Skin epidermis (tissue), 12 donors: ENCODE results near the gene KIF5A.
A peak's percentile ranks its signal among the peaks of the same experiment; 100 is the strongest.

Experiments
- H3K27ac ChIP-seq, 21 experiments: fragments of 200-600 bp; sonication (generic) in 11 of 21; one replicate each; pipeline ENCODE4 v1.5.0; 2020; ENCODE audit warnings: mild to moderate bottlenecking in 3 of 21, inconsistent platforms in 2 of 21, moderate library complexity in 2 of 21
- H3K4me3 ChIP-seq, 7 experiments: fragments of 200-600 bp; sonication (generic) in 2 of 7; one replicate each; pipeline ENCODE4 v1.5.0; 2020; ENCODE audit warnings: inconsistent platforms in 2 of 7, mild to moderate bottlenecking in 2 of 7, moderate library complexity in 1 of 7

The KIF5A gene

DNA sequence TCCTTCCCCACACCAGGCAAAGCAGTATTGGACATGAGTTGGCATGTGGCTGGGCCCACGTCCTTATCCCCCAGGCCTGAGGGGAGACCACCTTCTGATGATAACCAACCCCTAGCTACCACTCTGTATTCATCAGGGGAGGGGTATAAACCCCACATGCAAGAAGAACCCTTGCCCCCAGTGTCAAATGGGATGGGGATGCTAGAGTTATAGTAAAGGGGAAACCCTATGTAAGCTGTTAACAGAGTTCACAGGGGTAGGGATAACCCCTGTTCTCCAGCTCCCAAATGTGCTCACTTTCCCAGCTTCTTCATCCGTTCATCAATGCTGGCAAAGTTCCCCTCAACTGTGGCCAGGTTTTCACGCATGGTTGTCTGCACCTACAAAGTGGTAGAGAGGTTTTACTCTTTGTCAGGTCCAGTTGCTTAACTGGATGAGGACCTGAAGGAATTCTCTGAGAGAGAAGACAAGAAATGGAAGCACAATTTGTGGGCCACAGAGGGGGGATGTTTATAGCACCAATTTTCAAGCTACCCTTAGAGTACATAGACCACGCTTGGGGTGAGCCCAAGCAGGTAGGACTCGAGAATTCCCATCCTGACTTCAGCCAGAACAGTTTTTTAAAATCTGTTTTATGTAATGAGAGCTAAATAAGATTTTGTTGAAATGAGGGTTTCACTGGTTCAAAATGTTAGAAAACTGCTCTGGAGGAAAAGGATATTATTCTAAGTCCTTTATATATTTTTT lies 19.3 kb upstream of the KIF5A start:
- no peak overlapping the region for H3K27ac ChIP-seq

GRCh38 chr12:57531836-57532235 lies 18.0 kb upstream of the KIF5A start:
- no peak overlapping the region for H3K4me3 ChIP-seq
- H3K27ac ChIP-seq: no peak overlapping the region

More for the DNA sequence above, 19.3 kb upstream of the KIF5A start:
- H3K4me3 ChIP-seq: no peak overlapping the region

DNA sequence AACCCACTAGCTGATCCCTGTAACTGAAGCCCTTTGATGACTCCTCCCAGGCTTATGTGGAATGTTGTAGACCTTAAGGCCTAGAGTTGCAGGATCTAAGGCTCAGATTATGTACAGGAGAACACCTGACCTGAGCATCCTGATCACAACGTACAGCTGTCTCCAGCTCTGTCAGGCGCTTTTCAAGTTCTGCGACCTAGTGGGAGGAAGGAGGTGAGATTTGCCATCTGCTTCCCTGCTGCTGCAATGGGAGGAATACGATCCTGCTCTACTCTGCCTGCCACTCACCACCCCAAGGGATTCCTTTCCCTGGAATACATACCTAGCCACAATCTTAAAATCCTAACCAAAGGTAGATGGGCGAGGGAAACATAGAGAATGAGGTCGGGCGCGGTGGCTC lies 16.7 kb upstream of the KIF5A start:
- H3K4me3 ChIP-seq: no peak overlapping the region
- H3K27ac ChIP-seq: no peak overlapping the region

GRCh38 chr12:57534250-57534649 lies 15.6 kb upstream of the KIF5A start:
- H3K27ac ChIP-seq: no peak overlapping the region
- H3K4me3 ChIP-seq: no peak overlapping the region

DNA sequence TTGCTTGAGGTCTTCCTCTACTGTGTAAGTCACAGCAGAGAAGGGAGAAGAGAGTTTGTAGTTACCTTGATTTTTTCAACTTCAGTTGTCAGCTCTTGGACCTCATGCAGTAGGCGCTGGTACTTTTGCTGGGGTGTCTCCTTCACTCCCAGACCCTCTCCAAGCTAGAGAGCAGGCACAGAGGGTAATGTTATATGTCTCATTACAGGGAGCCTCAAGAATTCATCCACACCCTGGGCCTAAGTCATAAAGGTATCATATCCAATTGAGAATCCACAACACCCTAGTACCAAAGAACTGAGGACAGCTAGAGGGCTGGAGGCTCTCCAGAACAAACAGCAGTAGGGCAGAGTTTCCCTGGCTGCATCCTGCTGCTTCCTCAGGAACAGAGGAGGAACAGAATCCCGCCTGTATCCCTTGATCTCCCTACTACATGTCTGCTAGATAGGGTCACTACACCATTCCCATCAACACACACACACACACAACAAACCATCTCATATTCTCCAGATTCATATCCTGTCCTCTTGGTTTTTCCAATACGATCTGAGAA lies 14.8 kb upstream of the KIF5A start:
- Histone ChIP-seq H3K27ac (no peak overlapping the region), H3K4me3 (no peak overlapping the region)

DNA sequence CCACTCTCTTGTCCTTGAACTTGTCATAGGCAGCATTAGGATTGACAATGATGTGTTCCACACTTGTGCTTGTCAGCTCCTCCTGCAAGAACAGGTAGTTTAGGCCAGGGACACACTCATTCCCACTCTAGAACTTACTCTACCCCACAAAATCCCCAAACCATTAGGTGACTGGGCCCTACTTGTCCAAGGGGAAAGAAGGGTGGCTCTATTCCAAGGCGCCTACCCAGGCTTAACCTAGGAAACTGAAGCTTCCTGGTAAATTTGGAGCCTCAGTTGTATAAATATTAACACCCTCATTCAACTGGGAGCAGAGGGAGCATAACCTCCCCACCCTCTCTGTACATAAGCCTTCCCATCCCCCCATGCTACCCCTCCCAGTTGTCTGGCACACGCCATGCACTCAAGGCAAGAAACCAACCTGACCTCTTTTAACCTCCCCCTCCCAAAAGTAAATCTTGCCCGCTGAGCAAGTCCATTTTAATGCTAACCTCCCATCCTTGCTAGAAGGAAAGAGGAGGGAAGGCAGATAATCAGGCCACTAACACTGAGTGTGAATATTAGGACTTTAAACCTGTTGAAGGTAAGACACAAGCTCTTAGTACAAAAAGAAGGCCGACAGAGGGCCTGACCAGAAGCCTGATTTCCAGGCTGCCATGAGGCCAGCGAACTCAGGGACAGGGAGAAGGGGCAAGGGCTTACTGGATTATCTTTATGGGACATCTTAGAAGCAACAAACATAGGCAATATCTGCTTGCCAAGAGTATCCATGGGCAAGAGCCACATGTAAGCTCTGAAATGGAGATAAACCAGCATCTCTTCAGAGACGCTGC lies 13.9 kb upstream of the KIF5A start:
- no peak overlapping the region for H3K27ac ChIP-seq
- H3K4me3 ChIP-seq: no peak overlapping the region

- Histone ChIP-seq H3K27ac (no peak overlapping the region), H3K4me3 (no peak overlapping the region)
These were observed 13.3 kb upstream of the KIF5A start for GRCh38 chr12:57536597-57536942.

DNA sequence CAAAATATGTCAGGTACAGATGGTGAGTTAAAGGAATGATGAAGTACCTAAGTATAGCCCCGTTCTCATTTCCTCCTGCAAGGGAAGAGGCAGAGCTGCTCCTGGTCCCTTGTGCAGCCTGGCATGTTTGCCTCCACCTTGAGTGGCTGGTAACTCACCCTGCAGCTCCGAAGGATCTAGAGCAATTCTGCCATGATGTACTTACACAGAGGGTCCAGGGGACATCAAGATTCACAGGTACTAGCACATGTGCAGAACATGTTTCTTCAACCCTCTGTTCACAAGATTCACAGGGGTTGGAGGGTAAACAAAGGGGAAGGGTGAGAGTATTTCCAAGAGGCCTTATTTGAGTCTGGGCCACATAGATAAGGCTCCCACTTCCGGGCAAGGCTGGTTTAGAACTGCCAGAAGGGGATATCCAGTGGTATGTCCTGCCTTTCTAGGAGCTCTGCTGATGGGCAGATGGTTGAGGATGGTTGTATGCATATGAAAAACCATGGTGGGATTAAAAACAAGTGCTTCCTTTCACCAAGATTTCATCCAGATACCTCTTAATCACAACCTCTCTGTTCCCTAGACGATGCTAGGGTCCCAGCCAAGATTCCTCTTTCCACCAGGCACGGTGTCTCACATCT lies 10.6 kb upstream of the KIF5A start:
- Histone ChIP-seq H3K4me3 (no peak overlapping the region), H3K27ac (no peak overlapping the region)

DNA sequence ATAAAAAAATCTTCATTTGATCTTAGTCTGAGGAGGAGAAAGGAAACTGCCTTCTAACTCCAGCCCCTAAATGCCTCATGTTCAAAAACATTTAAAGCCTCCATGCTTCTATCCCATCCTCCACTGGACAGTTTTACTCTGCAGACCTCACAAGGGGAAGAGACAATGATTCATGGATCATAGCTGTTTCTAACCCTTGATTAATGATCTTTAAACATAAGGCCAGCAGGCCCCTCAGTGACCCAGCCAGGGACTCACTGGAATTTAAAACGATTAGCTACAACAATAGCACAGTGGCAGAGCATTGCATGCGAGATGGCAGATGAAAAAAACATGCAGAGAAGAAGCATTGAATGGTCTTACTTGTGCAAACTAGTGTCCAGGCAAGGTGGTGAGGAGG lies 8.8 kb upstream of the KIF5A start:
- H3K4me3 ChIP-seq: no peak overlapping the region
- H3K27ac ChIP-seq: no peak overlapping the region

DNA sequence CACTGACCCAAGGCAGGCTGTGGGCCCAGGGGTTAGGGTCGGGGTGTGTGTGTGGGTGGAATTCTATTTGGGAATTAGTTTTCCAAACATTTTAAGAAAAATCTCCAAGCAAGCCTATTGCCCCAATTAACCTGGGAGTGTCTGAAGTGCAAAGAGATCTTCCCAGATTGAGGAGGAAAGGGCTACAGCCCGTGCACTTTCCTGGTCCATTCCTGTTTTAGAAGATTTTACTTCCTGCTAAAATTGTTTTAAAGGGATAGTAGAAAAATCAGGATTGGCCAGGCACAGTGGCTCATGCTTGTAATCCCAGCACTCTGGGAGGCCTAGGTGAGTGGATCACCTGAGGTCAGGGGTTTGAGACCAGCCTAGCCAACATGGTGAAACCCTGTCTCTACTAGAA lies 8.1 kb upstream of the KIF5A start:
- no peak overlapping the region for H3K27ac ChIP-seq
- no peak overlapping the region for H3K4me3 ChIP-seq

DNA sequence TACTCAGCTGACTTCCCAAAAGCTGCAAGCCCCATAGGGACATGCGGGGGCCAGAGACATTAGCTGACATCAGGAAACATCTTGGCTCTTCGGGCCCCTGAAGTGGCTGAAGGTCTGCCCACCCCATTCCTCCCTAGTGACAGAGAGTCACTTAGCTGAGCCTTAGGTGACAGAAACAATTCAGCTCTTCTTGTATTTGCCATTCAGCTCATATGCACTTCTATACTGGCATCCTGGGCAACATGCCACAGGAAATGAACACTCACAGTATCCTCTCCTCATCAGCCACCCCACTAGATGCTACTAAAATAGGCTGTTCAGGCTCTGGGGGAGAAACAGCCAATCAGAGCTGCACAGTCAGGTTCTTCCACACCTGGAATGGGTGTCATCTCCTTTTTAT lies 6.3 kb upstream of the KIF5A start:
- Histone ChIP-seq H3K27ac (no peak overlapping the region), H3K4me3 (no peak overlapping the region)

- Histone ChIP-seq H3K27ac (peak overlapping the region in 18 of 21 experiments; percentile 80 to 98 (median 94)), H3K4me3 (peak overlapping the region; percentile 73 to 99 (median 92))
These were observed 3.9 kb upstream of the KIF5A start for GRCh38 chr12:57545809-57546437.

GRCh38 chr12:57546438-57547287 lies 3.2 kb upstream of the KIF5A start, which contains the start of gene DCTN2:
TSS of gene DCTN2 (minus strand) at chr12:57547192. CDS start at chr12:57547063, 129 bp downstream.
- H3K4me3 ChIP-seq: peak within 1 kb of the TSS; percentile 73 to 99 (median 92)
- H3K27ac ChIP-seq: peak within 1 kb of the TSS; percentile 80 to 98 (median 93)

DNA sequence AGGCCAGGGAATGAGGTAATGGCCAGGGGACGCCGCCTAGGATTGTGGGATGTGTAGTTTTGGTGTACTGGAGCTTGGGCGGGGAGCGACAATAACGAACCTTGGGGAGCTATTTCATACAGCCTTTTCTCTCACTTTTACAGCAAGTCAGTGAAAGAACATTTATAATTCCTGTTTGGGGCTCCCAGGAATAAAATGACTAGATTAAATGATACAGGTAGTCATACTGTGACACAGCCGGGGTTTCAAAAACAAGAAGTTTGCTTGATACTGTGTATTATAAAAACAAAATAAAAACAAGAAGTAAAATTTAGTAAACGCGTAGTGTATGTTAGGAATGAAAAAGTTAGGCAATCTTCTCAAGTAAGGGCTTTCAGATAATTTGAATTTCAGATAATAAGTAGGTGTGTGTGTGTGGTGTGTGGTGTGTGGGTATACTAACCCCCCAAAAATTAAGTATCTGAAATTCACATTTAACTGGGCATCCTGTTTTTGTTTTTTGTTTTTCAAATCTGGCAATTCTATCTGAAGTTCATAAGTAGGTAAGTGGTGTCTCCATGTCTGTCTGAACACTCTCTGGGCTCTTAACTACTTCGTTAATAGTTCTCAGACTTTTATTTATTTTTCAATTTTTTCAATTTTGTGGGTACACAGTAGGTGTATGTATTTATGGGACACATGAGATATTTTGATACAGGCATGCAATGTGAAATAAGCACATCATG lies 2.4 kb upstream of the KIF5A start:
- peak overlapping the region in 12 of 21 experiments; percentile 80 to 97 (median 93) for H3K27ac ChIP-seq

GRCh38 chr12:57548013-57548315 lies 1.9 kb upstream of the KIF5A start:
- Histone ChIP-seq H3K27ac (no peak overlapping the region), H3K4me3 (no peak overlapping the region)

More for the DNA sequence above, 2.4 kb upstream of the KIF5A start:
- peak overlapping the region; percentile 73 to 99 (median 92) for H3K4me3 ChIP-seq

DNA sequence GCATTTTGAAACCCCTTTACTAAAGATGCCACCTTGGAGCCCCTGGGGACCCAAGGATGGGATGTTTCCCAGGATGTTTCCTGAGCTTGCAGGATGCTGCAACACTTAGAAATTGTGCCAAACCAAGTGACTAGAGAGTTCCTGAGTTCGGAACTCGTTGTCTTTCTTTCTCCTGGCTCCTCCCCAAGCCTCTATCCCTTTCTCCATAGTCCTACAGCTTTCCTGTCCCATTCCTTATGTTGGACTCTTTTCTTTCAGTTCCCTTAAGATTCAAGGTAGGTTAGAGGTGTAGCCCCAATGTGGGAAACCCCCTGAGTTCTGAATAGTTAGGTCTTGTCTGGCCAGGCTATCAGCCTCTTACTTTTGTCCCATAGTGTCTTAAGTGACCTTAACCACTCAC lies 1.4 kb upstream of the KIF5A start:
- no peak overlapping the region for H3K4me3 ChIP-seq
- no peak overlapping the region for H3K27ac ChIP-seq

- peak overlapping the region; percentile 12 to 44 (median 29) for H3K4me3 ChIP-seq
- no peak overlapping the region for H3K27ac ChIP-seq
These were observed 488 bp upstream of the KIF5A start for GRCh38 chr12:57549203-57549908.
